HUES6 (cell line): ENCODE results near the gene AMH.

ENCODE experiments used
- H3K27ac ChIP-seq: 2 replicates; pipeline ENCODE4 v1.7.0; 2013; ENCODE audit warnings: low read depth, mild to moderate bottlenecking, low read length, inconsistent platforms
- H3K27me3 ChIP-seq: 2 replicates; pipeline ENCODE4 v1.6.1; 2013; ENCODE audit warnings: low read length; ENCODE audit not compliant: control insufficient read depth, insufficient read depth
- H3K36me3 ChIP-seq: 2 replicates; pipeline ENCODE4 v1.6.1; 2013; ENCODE audit warnings: low read length; ENCODE audit not compliant: control insufficient read depth, insufficient read depth
- H3K4me1 ChIP-seq: 2 replicates; pipeline ENCODE4 v1.6.1; 2013; ENCODE audit warnings: low read length; ENCODE audit not compliant: control insufficient read depth, insufficient read depth
- H3K4me3 ChIP-seq: 2 replicates; pipeline ENCODE4 v1.5.1; 2013; ENCODE audit warnings: low read depth, low read length
- H3K9ac ChIP-seq: one replicate; pipeline ENCODE4 v1.6.1; 2013; ENCODE audit warnings: mild to moderate bottlenecking, low read length
- H3K9me3 ChIP-seq: 2 replicates; pipeline ENCODE4 v1.6.1; 2013; ENCODE audit warnings: low read depth, low read length; ENCODE audit not compliant: control insufficient read depth, insufficient read depth

AMH gene

DNA sequence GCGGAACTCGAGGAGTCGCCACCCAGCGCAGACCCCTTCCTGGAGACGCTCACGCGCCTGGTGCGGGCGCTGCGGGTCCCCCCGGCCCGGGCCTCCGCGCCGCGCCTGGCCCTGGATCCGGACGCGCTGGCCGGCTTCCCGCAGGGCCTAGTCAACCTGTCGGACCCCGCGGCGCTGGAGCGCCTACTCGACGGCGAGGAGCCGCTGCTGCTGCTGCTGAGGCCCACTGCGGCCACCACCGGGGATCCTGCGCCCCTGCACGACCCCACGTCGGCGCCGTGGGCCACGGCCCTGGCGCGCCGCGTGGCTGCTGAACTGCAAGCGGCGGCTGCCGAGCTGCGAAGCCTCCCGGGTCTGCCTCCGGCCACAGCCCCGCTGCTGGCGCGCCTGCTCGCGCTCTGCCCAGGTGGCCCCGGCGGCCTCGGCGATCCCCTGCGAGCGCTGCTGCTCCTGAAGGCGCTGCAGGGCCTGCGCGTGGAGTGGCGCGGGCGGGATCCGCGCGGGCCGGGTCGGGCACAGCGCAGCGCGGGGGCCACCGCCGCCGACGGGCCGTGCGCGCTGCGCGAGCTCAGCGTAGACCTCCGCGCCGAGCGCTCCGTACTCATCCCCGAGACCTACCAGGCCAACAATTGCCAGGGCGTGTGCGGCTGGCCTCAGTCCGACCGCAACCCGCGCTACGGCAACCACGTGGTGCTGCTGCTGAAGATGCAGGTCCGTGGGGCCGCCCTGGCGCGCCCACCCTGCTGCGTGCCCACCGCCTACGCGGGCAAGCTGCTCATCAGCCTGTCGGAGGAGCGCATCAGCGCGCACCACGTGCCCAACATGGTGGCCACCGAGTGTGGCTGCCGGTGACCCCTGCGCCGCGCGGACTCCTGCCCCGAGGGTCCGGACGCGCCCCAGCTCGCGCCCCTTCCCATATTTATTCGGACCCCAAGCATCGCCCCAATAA, 2.3 kb downstream of the AMH start:
- Histone ChIP-seq H3K4me3 (no peak overlapping the region; the same call in 1 of the 2 replicates), H3K9me3 (no peaks in the 10 kb centered on the region), H3K9ac (no peak overlapping the region), H3K36me3 (peaks cover 18% of the 10 kb centered on the region), H3K27ac (no peak overlapping the region), H3K4me1 (no peaks in the 10 kb centered on the region; the same call in 1 of the 2 replicates), H3K27me3 (peaks cover 28% of the 10 kb centered on the region)

GRCh38 chr19:2252055-2252796, 3.1 kb downstream of the AMH start:
- H3K4me1 ChIP-seq, result no peaks in the 10 kb centered on the region; the same call in 1 of the 2 replicates
- H3K9ac ChIP-seq, result no peak overlapping the region
- no peak overlapping the region for H3K4me3 ChIP-seq
- H3K36me3 ChIP-seq, result peaks cover 10% of the 10 kb centered on the region
- no peaks in the 10 kb centered on the region for H3K9me3 ChIP-seq
- peaks cover 28% of the 10 kb centered on the region for H3K27me3 ChIP-seq
- no peak overlapping the region for H3K27ac ChIP-seq

- Histone ChIP-seq H3K4me3 (peak overlapping the region; percentile 58), H3K9me3 (no peaks in the 10 kb centered on the region), H3K27me3 (peaks cover 28% of the 10 kb centered on the region), H3K4me1 (no peaks in the 10 kb centered on the region; the same call in 1 of the 2 replicates), H3K36me3 (peaks cover 5% of the 10 kb centered on the region; the same call in 1 of the 2 replicates), H3K27ac (no peak overlapping the region), H3K9ac (no peak overlapping the region)
These were observed 3.6 kb downstream of the AMH start for GRCh38 chr19:2252797-2253105.

- Histone ChIP-seq H3K4me1 (no peaks in the 10 kb centered on the region; the same call in 1 of the 2 replicates), H3K4me3 (peak overlapping the region; percentile 58), H3K27ac (no peak overlapping the region), H3K9me3 (no peaks in the 10 kb centered on the region), H3K27me3 (peaks cover 28% of the 10 kb centered on the region), H3K36me3 (peaks cover 2% of the 10 kb centered on the region; the same call in 1 of the 2 replicates), H3K9ac (peak overlapping the region; percentile 29)
These were observed 4.3 kb downstream of the AMH start for GRCh38 chr19:2253106-2254063.

- H3K9me3 ChIP-seq, result no peaks in the 10 kb centered on the region
- no peak overlapping the region for H3K27ac ChIP-seq
- peak overlapping the region; percentile 58 for H3K4me3 ChIP-seq
- H3K4me1 ChIP-seq, result no peaks in the 10 kb centered on the region; the same call in 1 of the 2 replicates
- H3K27me3 ChIP-seq, result peaks cover 28% of the 10 kb centered on the region
- no peak overlapping the region for H3K9ac ChIP-seq
- no peaks in the 10 kb centered on the region; the same call in 1 of the 2 replicates for H3K36me3 ChIP-seq
These were observed 5.1 kb downstream of the AMH start for GRCh38 chr19:2254064-2254872.

DNA sequence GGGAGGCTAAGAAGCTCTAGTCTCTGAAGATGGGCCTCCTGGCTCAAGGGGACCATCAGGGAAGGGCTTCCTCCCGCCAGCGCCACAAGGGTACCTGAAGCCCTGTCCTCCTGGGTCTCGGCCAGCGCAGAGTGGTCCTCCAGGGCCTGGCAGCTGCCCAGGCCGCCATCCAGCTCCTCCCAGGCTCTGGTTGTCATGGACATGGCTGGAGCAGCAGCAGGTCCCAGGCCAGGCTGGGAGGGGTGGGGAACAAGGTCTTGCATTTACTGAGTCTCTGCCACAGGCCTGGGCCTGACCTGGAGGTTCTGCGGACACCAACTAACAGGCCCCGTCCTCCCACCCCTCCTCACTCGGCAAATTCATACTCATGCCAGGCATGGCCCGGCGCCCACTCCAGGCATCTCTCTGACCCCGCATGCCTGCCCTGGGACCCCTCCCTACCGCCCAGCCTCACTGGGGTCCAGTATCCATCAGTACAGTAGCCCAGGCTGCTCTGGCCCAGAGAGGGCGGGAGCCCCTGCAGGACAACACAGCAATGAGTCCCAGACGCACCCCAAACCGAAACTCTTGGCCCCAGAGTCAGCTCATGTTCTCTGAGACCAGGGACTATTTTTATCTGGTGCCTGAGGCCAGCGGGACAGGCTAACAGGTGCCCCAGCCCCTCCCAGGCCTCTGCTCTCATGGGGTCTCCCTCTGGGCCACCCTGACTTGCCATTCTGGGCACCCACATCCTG, 6.2 kb downstream of the AMH start:
- Histone ChIP-seq H3K4me1 (no peaks in the 10 kb centered on the region; the same call in 1 of the 2 replicates), H3K4me3 (no peak overlapping the region), H3K27me3 (peaks cover 28% of the 10 kb centered on the region), H3K9ac (no peak overlapping the region), H3K9me3 (no peaks in the 10 kb centered on the region), H3K27ac (no peak overlapping the region), H3K36me3 (no peaks in the 10 kb centered on the region; the same call in 1 of the 2 replicates)

GRCh38 chr19:2255982-2256685, 7.0 kb downstream of the AMH start, which contains the start of gene JSRP1:
Gene JSRP1 (minus strand): TSS chr19:2256417. CDS start chr19:2255314, 1,103 bp downstream.
- Histone ChIP-seq H3K27me3 (peaks cover 28% of the 10 kb centered on the region), H3K9me3 (no peaks in the 10 kb centered on the region), H3K4me3 (no peak within 1 kb of the TSS), H3K4me1 (no peaks in the 10 kb centered on the region; the same call in 1 of the 2 replicates), H3K36me3 (no peaks in the 10 kb centered on the region; the same call in 1 of the 2 replicates), H3K27ac (no peak within 1 kb of the TSS), H3K9ac (no peak within 1 kb of the TSS)

DNA sequence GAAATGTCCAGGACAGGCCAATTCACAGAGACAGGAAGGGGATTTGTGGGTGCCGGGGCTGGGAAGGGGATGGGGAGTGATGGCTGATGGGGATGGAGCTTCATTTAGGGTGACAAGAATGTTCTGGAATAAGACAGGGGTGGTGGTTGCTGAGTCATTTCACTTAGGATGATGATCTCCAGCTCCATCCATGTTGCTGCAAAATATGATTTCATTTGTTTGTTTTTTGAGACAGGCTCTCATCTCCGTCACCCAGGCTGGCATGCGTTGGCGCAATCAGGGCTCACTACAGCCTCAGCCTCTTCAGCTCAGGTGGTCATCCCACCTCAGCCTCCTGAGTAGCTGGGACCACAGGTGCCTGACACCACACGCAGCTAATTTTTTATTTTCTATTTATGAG, 10.2 kb downstream of the AMH start:
- H3K4me3 ChIP-seq, result no peak overlapping the region
- H3K27ac ChIP-seq, result no peak overlapping the region
- no peaks in the 10 kb centered on the region for H3K4me1 ChIP-seq

GRCh38 chr19:2260341-2260805, 11.2 kb downstream of the AMH start:
- no peaks in the 10 kb centered on the region for H3K36me3 ChIP-seq
- no peak overlapping the region for H3K4me3 ChIP-seq
- H3K9ac ChIP-seq, result no peak overlapping the region
- H3K4me1 ChIP-seq, result no peaks in the 10 kb centered on the region
- no peaks in the 10 kb centered on the region for H3K9me3 ChIP-seq
- no peaks in the 10 kb centered on the region for H3K27me3 ChIP-seq
- no peak overlapping the region for H3K27ac ChIP-seq

More for the DNA sequence above, 10.2 kb downstream of the AMH start:
- H3K36me3 ChIP-seq, result no peaks in the 10 kb centered on the region
- no peaks in the 10 kb centered on the region for H3K9me3 ChIP-seq
- H3K27me3 ChIP-seq, result no peaks in the 10 kb centered on the region
- H3K9ac ChIP-seq, result no peak overlapping the region
